CD4-positive, alpha-beta T cell (primary cell): ENCODE results near the gene PPP1R13L. TPM values are rescaled to one million over a fixed set of nuclear protein-coding genes. Genes with fewer than 3 reads are reported as not detected.

Experiments used
- ATAC-seq: fragments of 200-7000 bp; cut with Tn5 transposase; one replicate; pipeline ENCODE4 v1.10.0; 2022; ENCODE audit warnings: mild to moderate bottlenecking; ENCODE audit not compliant: poor library complexity
- CTCF ChIA-PET: fragments of 350-600 bp; sonication (Branson Sonifier 250); formaldehyde crosslinking; loops from one replicate; lab custom pipeline; 2021; ENCODE audit warnings: antibody characterized with exemption, inconsistent platforms; lab: Charles Lee
- POLR2A ChIA-PET: fragments of 350-600 bp; sonication (Branson Sonifier 250); formaldehyde crosslinking; loops from one replicate; lab custom pipeline; 2021; ENCODE audit warnings: antibody characterized with exemption, inconsistent platforms; lab: Charles Lee
- DNase-seq, 14 experiments: peaks; one replicate each; pipeline ENCODE4 v3.0.0-alpha.2; 2013 to 2020; ENCODE audit warnings: mixed read lengths in 2 of 14
- H3K27ac ChIP-seq, 2 donors: one replicate each; pipeline versions ENCODE4 v1.5.1 to v1.7.0; 2013; ENCODE audit warnings: low read length in 2 of 2, low read depth in 1 of 2, mild to moderate bottlenecking in 1 of 2
- H3K27me3 ChIP-seq, 2 experiments: 1 replicate in 1 of 2; 2 replicates in 1 of 2; pipeline versions ENCODE4 v1.6.1 to v1.7.0; 2013; ENCODE audit warnings: low read length in 2 of 2, control low read depth in 1 of 2, mild to moderate bottlenecking in 1 of 2, moderate library complexity in 1 of 2; ENCODE audit not compliant: insufficient read depth in 2 of 2, control insufficient read depth in 1 of 2
- H3K36me3 ChIP-seq: one replicate; pipeline ENCODE4 v1.6.1; 2013; ENCODE audit warnings: low read length, control low read depth; ENCODE audit not compliant: insufficient read depth
- H3K4me1 ChIP-seq: one replicate; pipeline ENCODE4 v1.6.1; 2013; ENCODE audit warnings: low read length, control low read depth; ENCODE audit not compliant: insufficient read depth
- H3K4me3 ChIP-seq: one replicate; pipeline ENCODE4 v1.5.1; 2013; ENCODE audit warnings: mild to moderate bottlenecking, low read length, moderate library complexity
- H3K9me3 ChIP-seq, 2 experiments: 1 replicate in 1 of 2; 2 replicates in 1 of 2; pipeline versions ENCODE4 v1.6.1 to v1.7.0; 2013; ENCODE audit warnings: low read length in 2 of 2, mild to moderate bottlenecking in 2 of 2, control low read depth in 1 of 2, moderate library complexity in 1 of 2; ENCODE audit not compliant: control insufficient read depth in 1 of 2, insufficient read depth in 1 of 2
- H3K27ac Mint-ChIP-seq: one replicate; pipeline ENCODE4 v1.8.0; 2020; ENCODE audit warnings: mixed read lengths
- H3K27me3 Mint-ChIP-seq: one replicate; pipeline ENCODE4 v1.8.0; 2021; ENCODE audit warnings: mixed read lengths
- H3K36me3 Mint-ChIP-seq: one replicate; pipeline ENCODE4 v1.8.0; 2021; ENCODE audit warnings: low read depth, mixed read lengths
- H3K4me1 Mint-ChIP-seq: one replicate; pipeline ENCODE4 v1.8.0; 2021; ENCODE audit warnings: low read depth, mixed read lengths
- H3K4me3 Mint-ChIP-seq: one replicate; pipeline ENCODE4 v1.8.0; 2020; ENCODE audit warnings: mild to moderate bottlenecking, mixed read lengths
- H3K9me3 Mint-ChIP-seq: one replicate; pipeline ENCODE4 v1.8.0; 2020; ENCODE audit warnings: mixed read lengths
- CTCF ChIP-seq: fragments of 200-600 bp; IDR thresholded peaks from one replicate; pipeline ENCODE4 v1.8.0; 2022; ENCODE audit warnings: antibody characterized with exemption, mild to moderate bottlenecking
- intact Hi-C, 2 experiments: fragments of 100-400 bp; cut with DNase I in 1 of 2; cut with micrococcal nuclease in 1 of 2; formaldehyde crosslinking; loops; one replicate each; pipeline versions ENCODE4 v1.15.1 to v1.9.0; 2023 to 2025; cut with DNase I, micrococcal nuclease
- total RNA-seq, 174 experiments: library from RNA in 2 of 174; stranded (reverse) in 2 of 174; gene quantifications; one replicate each; pipeline ENCODE4 v1.2.3 and lab custom pipeline; 2021 to 2026

PPP1R13L gene
- total RNA-seq, 2 experiments from 2014 or later: 1.5 to 3.7 TPM

- Histone ChIP-seq H3K36me3 (peaks cover 12% of the 10 kb centered on the region), H3K27me3 (peaks cover 4 to 5% of the 10 kb centered on the region in 2 experiments), H3K9me3 (no peaks in the 10 kb centered on the region), H3K4me1 (peaks cover 53% of the 10 kb centered on the region), H3K27ac (peak within 1 kb of the TSS; percentile 54 to 75), H3K4me3 (peak within 1 kb of the TSS; percentile 90)
- Mint-ChIP-seq H3K4me1 (peaks cover 48% of the 10 kb centered on the region), H3K27me3 (peaks cover 9% of the 10 kb centered on the region), H3K4me3 (peak within 1 kb of the TSS; percentile 92), H3K36me3 (peaks cover 32% of the 10 kb centered on the region), H3K9me3 (no peaks in the 10 kb centered on the region), H3K27ac (peak within 1 kb of the TSS; percentile 80)
- CTCF ChIA-PET: interaction anchor here (0.7 to 3.0 kb wide), 4 partner anchors 16 to 55 kb away, joined by 3 to 20 read pairs (median 8); no protein-coding TSS in a partner anchor
- TF ChIP-seq CTCF: no peak
- ATAC-seq (peak; percentile 58), DNase-seq (peak in 7 of 14 experiments; percentile 36 to 87 (median 48))
- POLR2A ChIA-PET: interaction anchor here (1.0 kb wide), 2 partner anchors 18 to 55 kb away, joined by 3 read pairs; no protein-coding TSS in a partner anchor
- intact Hi-C loops: loop anchor here in 1 of 2 experiments (2.0 to 10.0 kb wide), 2 partner anchors 17 to 161 kb away; partner anchors contain the start of genes OPA3 and POLR1G
These were observed 18.8 kb upstream of the PPP1R13L start, which contains the start of gene ERCC1 for GRCh38 chr19:45423589-45424190. Gene ERCC1, minus strand, starts transcription at chr19:45423917. Its CDS starts 543 bp downstream, at chr19:45423374.

- Histone ChIP-seq H3K9me3 (no peaks in the 10 kb centered on the region), H3K4me1 (peaks cover 48% of the 10 kb centered on the region), H3K27ac (peak overlapping the region; percentile 54 to 75), H3K36me3 (peaks cover 13% of the 10 kb centered on the region), H3K4me3 (peak overlapping the region; percentile 90), H3K27me3 (no peaks in the 10 kb centered on the region)
- Mint-ChIP-seq H3K9me3 (no peaks in the 10 kb centered on the region), H3K4me3 (peak overlapping the region; percentile 92), H3K27ac (peak overlapping the region; percentile 80), H3K4me1 (peaks cover 53% of the 10 kb centered on the region), H3K36me3 (peaks cover 36% of the 10 kb centered on the region), H3K27me3 (peaks cover 6% of the 10 kb centered on the region)
- peak in 11 of 14 experiments; percentile 58 to 90 (median 75) for DNase-seq
- ChIA-PET POLR2A (no interaction called here), CTCF (interaction anchor here (0.7 to 3.0 kb wide), 2 partner anchors 16 to 29 kb away, joined by 4 to 20 read pairs; no protein-coding TSS in a partner anchor)
- peak; percentile 67 for ATAC-seq
- TF ChIP-seq CTCF: no peak
- intact Hi-C loops: loop anchor here in 1 of 2 experiments (10.0 kb wide), 1 partner anchor 162 kb away; the partner anchor contains the start of gene OPA3
These were observed 18.2 kb upstream of the PPP1R13L start for GRCh38 chr19:45423033-45423588.

- Mint-ChIP-seq H3K27me3 (no peaks in the 10 kb centered on the region), H3K4me1 (peaks cover 48% of the 10 kb centered on the region), H3K4me3 (peak overlapping the region; percentile 65), H3K9me3 (no peaks in the 10 kb centered on the region), H3K36me3 (peaks cover 41% of the 10 kb centered on the region), H3K27ac (peak overlapping the region; percentile 10)
- ATAC-seq (no peak), DNase-seq (no peak)
- Histone ChIP-seq H3K4me1 (peaks cover 42% of the 10 kb centered on the region), H3K9me3 (no peaks in the 10 kb centered on the region), H3K36me3 (peaks cover 16% of the 10 kb centered on the region), H3K4me3 (no peak overlapping the region), H3K27ac (no peak overlapping the region), H3K27me3 (no peaks in the 10 kb centered on the region)
- no peak for TF ChIP-seq CTCF
- POLR2A ChIA-PET: interaction anchor here (1.1 kb wide), 1 partner anchor 57 kb away, joined by 4 read pairs; no protein-coding TSS in a partner anchor
- intact Hi-C loops: loop anchor here in 1 of 2 experiments (10.0 kb wide), 1 partner anchor 163 kb away; the partner anchor contains the start of gene OPA3
- CTCF ChIA-PET: interaction anchor here (1.1 to 2.3 kb wide), 2 partner anchors 57 to 136 kb away, joined by 3 to 6 read pairs; no protein-coding TSS in a partner anchor
These were observed 17.2 kb upstream of the PPP1R13L start for GRCh38 chr19:45421947-45422498.
